Stimulated activated CD8-positive, alpha-beta memory T cell treated with anti-CD3 and anti-CD28 coated beads, Interleukin-15, amount 100 ng/mL, for 4 hours (primary cell): ENCODE measurements around the gene TNFSF4.
"Not testable (repeated sequence)": the region's sequence is repeated elsewhere in the genome, so short reads cannot be mapped to it uniquely, and the experiment has no call there.

Experiments used
- DNase-seq, 2 donors: peaks; one replicate each; pipeline ENCODE4 v3.0.0-alpha.2; 2020; ENCODE audit warnings: low read depth in 2 of 2

TNFSF4 gene

GRCh38 chr1:173163222-173163621 lies 43.9 kb downstream of the TNFSF4 start:
- no peak for DNase-seq

- no peak for DNase-seq
Measured at GRCh38 chr1:173162601-173163000, 44.5 kb downstream of the TNFSF4 start.

DNA sequence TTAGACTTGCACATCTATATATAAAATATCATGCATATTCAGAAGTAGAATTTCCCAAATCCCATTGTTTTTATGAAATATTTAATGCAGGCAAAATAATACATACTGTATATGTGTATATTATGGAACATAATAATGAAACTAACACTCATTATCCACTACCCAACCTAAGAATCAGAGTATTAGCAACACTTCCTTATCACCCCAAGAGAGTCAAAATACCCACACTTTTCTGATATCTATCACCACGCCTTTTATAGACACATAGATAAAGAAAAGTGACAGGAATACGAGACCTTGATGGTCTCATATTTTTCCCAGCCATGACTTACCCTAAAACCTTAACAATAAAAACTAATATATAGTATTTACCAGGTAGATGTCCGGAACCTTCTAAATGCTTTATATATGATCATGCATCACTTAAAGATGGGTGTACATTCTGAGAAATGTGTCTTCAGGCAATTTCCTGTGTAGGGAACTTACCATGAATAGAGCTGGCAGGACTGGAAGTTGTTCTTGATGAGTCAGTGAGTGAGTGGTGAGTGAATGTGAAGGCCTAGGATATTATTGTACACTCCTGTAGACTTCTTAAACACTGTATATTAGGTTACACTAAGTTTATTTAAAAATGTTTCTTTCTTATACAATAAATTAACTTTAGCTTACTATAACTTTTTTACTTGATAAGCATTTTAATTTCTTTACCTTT lies 45.5 kb downstream of the TNFSF4 start:
- DNase-seq: no peak

GRCh38 chr1:173153964-173154363 lies 53.2 kb downstream of the TNFSF4 start:
- DNase-seq: not testable (repeated sequence)

- no peak for DNase-seq
Measured at GRCh38 chr1:173153503-173153902, 53.6 kb downstream of the TNFSF4 start.

DNA sequence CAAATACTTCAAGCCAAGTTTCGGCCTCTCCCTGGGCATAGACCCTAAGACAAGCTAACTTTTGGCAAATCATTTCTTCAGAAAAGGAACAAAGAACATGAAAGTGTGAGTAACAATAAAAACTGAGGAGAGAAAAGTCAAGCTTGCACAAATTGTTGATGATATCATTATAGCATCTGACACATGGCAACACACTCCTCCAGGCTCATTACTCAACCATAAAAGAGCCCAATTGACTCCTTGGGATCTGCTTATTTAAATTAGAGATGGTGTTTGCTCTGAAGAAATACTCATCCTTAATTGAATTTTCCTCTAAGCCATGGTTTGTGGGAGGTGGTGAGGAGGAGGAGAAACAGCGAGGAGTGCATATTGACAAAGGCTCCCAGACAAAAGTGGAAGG lies 54.5 kb downstream of the TNFSF4 start:
- DNase-seq: no peak

- DNase-seq: no peak
Measured at GRCh38 chr1:173150795-173151194, 56.3 kb downstream of the TNFSF4 start.

- DNase-seq: no peak
Measured at GRCh38 chr1:173149887-173150286, 57.2 kb downstream of the TNFSF4 start.

- DNase-seq: no peak
Measured at GRCh38 chr1:173148971-173149370, 58.2 kb downstream of the TNFSF4 start.

DNA sequence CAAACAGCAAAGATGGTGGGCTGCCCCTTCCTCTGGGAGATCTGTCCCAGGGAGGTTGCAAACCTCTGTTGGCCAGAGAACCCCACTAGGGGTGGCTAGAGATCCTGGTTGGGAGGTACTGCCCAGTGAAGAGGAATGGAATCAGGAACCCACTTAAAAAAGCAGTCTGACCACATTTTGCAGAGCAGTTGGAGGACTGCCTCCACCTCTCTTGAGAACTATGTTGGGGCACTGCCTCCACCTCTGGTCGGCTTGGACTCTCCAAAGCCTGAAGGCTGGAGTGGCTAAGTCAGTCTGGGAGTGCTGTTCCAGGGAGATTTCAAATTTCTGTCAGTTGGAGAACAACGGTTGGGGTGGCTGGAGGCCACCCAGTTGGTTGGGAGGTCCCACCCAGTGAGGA lies 58.6 kb downstream of the TNFSF4 start:
- no peak for DNase-seq

DNA sequence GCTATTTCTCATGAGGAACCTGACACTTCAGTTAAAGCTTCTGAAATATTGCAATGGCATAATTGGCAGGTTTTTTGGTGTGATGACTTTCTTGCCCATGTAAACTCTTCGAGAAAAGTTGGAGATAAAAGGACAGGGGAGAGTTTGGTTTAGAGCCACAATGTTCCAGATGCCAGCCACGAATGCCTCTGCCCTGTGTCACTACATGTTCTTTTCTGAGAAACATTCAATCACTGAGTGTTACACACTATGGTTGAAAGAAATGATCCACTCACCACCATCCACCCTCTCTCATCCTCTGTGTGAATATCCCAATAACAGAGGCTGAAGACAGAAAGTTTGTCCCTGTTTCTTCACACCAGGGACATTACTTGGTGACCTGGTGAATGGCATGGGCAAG lies 66.4 kb downstream of the TNFSF4 start:
- DNase-seq: no peak

DNA sequence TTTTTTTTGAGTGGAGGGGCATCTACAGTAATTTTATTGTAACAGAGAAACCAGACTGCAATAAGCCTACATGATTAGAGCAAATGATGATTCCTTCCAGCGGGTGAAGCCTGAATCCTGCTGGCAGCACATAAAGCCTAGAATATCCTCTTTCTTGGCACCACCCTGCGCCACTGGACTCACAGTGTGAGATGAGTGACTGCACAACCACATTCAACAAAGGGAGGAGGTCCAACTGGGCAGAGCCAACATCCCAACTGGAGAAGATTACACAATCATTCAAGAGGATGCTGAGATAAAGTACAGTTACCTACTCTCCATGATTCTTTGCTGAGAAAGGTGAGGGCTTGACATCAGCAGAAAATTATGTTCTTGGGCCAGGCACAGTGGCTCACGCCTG lies 67.4 kb downstream of the TNFSF4 start:
- DNase-seq: no peak

DNA sequence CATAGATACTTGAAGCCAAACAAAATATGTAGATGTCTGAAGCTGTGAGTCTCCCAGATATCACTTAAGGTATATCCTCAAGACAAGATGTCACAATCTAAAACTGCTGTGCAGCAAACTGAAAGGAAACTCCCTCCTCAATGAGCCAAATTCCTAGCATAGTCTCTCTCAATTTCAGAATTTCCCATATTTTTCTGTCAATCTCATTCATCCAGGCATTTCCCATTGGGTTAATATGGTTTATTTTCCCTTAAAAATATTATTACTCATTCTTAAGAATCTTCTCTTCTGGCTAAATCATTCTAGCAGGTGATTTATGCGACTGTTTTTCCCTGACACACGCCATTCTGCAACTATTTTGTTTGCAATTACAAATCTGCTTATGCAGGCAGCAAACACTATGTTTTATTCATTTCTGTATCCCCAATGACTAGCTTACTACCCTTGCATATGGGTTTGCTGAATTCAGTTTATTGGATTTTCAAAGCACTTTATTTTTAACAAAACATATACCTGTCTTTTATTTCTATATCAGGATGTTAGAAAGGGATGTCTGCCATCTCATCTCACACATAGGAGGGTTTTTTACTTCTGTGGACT lies 69.9 kb downstream of the TNFSF4 start:
- no peak for DNase-seq

DNA sequence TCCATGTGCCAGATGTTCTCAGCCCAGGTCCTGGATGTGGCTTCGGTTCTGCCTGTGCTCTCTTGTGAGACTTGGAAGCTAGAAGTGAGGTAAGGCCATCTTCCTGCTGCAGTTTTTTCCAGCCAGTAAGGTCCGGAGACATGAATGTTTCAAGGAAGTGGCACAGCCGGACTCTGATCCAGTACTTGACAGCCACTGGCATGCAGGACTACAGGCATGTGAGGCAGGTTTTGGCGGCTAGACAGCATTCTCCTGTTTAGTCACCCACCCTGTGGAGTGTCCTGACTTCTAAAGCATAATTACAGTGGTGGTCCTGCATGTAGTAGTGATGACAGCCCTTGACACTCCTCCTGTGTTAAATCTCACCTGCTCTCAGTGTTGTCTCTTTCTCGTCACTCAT lies 72.3 kb downstream of the TNFSF4 start:
- no peak for DNase-seq

GRCh38 chr1:173134029-173134428 lies 73.1 kb downstream of the TNFSF4 start:
- no peak for DNase-seq
